CD4-positive, alpha-beta T cell treated with Interleukin-17A for 4 hours (primary cell): ENCODE results near the gene STAM2.

Experiments
- DNase-seq: peaks from one replicate; pipeline ENCODE4 v3.0.0-alpha.2; 2020; ENCODE audit warnings: mixed read lengths

The STAM2 gene

DNA sequence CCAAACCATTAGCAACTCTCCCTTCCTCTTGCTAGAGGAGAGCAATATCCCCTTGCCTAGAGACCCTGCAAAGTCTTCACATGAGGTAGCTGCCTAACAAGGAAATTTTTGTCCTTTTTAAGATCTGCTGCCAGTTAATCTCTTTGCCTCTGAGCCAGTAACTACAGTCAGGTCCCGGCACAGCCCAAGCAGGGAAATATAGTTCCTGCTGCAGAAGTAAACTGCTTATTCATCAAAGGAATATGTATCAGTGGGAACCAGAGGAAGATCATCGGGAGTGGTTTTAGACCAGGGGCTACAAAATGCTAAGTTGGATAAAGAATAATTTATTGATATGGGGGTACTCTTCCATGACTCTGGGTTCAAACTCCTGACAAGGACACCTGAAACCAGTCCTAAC, 107.3 kb downstream of the STAM2 start:
- DNase-seq: no peak

DNA sequence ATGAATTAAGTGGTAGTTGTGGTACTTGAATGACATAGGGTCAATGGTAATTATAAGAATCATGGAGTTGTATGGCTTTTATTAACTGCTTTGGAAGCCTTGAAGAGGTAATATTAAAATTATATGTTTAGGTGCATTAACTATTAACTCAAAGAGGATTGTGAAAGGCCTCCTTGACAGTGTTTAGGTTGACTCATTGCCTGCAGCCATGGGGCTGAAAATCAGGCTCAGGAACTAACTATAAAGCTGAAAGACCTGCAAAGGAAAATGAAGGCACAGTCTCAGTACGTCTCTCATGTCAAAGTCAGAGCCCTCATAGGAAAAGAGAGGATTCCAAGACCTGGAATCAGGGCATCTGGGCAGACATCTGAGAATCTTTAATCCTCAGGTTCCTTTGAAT, 107.7 kb downstream of the STAM2 start:
- no peak for DNase-seq
